Breast epithelium (tissue), 3 donors: Measurements from ENCODE around the gene ZNF552.

ENCODE experiments used
- CTCF ChIP-seq, 3 donors: fragments of 450-650 bp; IDR thresholded peaks; one replicate each; pipeline ENCODE4 v1.5.1; 2016 to 2017; ENCODE audit warnings: antibody characterized with exemption in 3 of 3, mild to moderate bottlenecking in 3 of 3, moderate library complexity in 3 of 3
- POLR2A ChIP-seq: fragments of 450-650 bp; IDR thresholded peaks from one replicate; pipeline ENCODE4 v1.6.1; 2016; ENCODE audit warnings: antibody characterized with exemption, mild to moderate bottlenecking, moderate library complexity

- TF ChIP-seq CTCF (IDR thresholded peaks at IDR 0.05) (no peak), POLR2A (no peak)
These were observed 1.9 kb upstream of the ZNF552 start for GRCh38 chr19:57816652-57817051.
